Measurements from ENCODE around the gene WNT1. TPM values are rescaled to one million over a fixed set of nuclear protein-coding genes. Genes with fewer than 3 reads are reported as not detected.

The WNT1 gene
- total RNA-seq, 4 donors from 2014 or later = not detected

- no peak for DNase-seq (ENCODE audit: low spot score in 2 of 2)
- Histone ChIP-seq H3K27ac (no peak overlapping the region), H3K27me3 (peaks cover 0 to 4% of the 10 kb centered on the region in 2 donors), H3K4me3 (no peak overlapping the region), H3K36me3 (peaks cover 0 to 77% (median 13%) of the 10 kb centered on the region in 3 donors), H3K4me1 (peaks cover 0 to 8% (median 0%) of the 10 kb centered on the region in 4 donors), H3K9me3 (no peaks in the 10 kb centered on the region)
- TF ChIP-seq CTCF (IDR thresholded peaks at IDR 0.05) (no peak), EP300 (IDR thresholded peaks at IDR 0.05) (no peak), POLR2A (IDR thresholded peaks at IDR 0.05) (no peak)
- 84 to 93% methylated on average over 3 of the region's 3 CpGs for WGBS, 2 donors
Observed at GRCh38 chr12:49010092-49010668, 32.1 kb downstream of the WNT1 start.

- no peak for DNase-seq (ENCODE audit: low spot score in 2 of 2)
- Histone ChIP-seq H3K4me1 (peaks cover 0 to 23% (median 7%) of the 10 kb centered on the region in 4 donors), H3K9me3 (no peaks in the 10 kb centered on the region), H3K27me3 (no peaks in the 10 kb centered on the region), H3K27ac (no peak overlapping the region), H3K36me3 (peaks cover 0 to 54% (median 13%) of the 10 kb centered on the region in 3 donors), H3K4me3 (no peak overlapping the region)
- TF ChIP-seq POLR2A (IDR thresholded peaks at IDR 0.05) (no peak), EP300 (IDR thresholded peaks at IDR 0.05) (no peak), CTCF (IDR thresholded peaks at IDR 0.05) (no peak)
Observed at GRCh38 chr12:49012739-49013138, 34.6 kb downstream of the WNT1 start.

- no peak for DNase-seq (ENCODE audit: low spot score in 2 of 2)
- H3K27me3 ChIP-seq = no peaks in the 10 kb centered on the region
- peaks cover 0 to 47% (median 13%) of the 10 kb centered on the region in 3 donors for H3K36me3 ChIP-seq
- no peak overlapping the region for H3K4me3 ChIP-seq
- no peak overlapping the region for H3K27ac ChIP-seq
- peaks cover 0 to 27% (median 10%) of the 10 kb centered on the region in 4 donors for H3K4me1 ChIP-seq
- WGBS, 2 donors = 81 to 86% methylated on average over 3 of the region's 3 CpGs
- H3K9me3 ChIP-seq = no peaks in the 10 kb centered on the region
- TF ChIP-seq POLR2A (IDR thresholded peaks at IDR 0.05) (no peak), EP300 (IDR thresholded peaks at IDR 0.05) (no peak), CTCF (IDR thresholded peaks at IDR 0.05) (no peak)
Observed at GRCh38 chr12:49013428-49013827, 35.3 kb downstream of the WNT1 start.

- no peaks in the 10 kb centered on the region for H3K9me3 ChIP-seq
- TF ChIP-seq CTCF (IDR thresholded peaks at IDR 0.05) (no peak), POLR2A (IDR thresholded peaks at IDR 0.05) (no peak)
- no peak overlapping the region for H3K4me3 ChIP-seq
- no peaks in the 10 kb centered on the region for H3K27me3 ChIP-seq
- WGBS, 2 donors = 43 to 85% methylated on average over 1 of the region's 1 CpG
- DNase-seq (ENCODE audit: low spot score in 2 of 2) = no peak
- peaks cover 0 to 34% (median 16%) of the 10 kb centered on the region in 4 donors for H3K4me1 ChIP-seq
- H3K36me3 ChIP-seq = peaks cover 0 to 38% (median 13%) of the 10 kb centered on the region in 3 donors
- no peak overlapping the region for H3K27ac ChIP-seq
Observed at GRCh38 chr12:49014547-49014946, 36.4 kb downstream of the WNT1 start.

GRCh38 chr12:49015196-49015595, 37.1 kb downstream of the WNT1 start:
- H3K4me1 ChIP-seq = peaks cover 0 to 40% (median 16%) of the 10 kb centered on the region in 4 donors
- no peak overlapping the region for H3K27ac ChIP-seq
- H3K36me3 ChIP-seq = peaks cover 0 to 33% (median 13%) of the 10 kb centered on the region in 3 donors
- TF ChIP-seq CTCF (IDR thresholded peaks at IDR 0.05) = no peak
- no peak for TF ChIP-seq POLR2A (IDR thresholded peaks at IDR 0.05)
- TF ChIP-seq EP300 (IDR thresholded peaks at IDR 0.05) = no peak
- no peak for DNase-seq (ENCODE audit: low spot score in 2 of 2)
- H3K4me3 ChIP-seq = no peak overlapping the region
- H3K9me3 ChIP-seq = no peaks in the 10 kb centered on the region
- 77 to 82% methylated on average over 1 of the region's 1 CpG for WGBS, 2 donors
- H3K27me3 ChIP-seq = no peaks in the 10 kb centered on the region

Data from tibial nerve (tissue), 4 donors.